Measurements from ENCODE around the gene DGKE. TPM values are rescaled to one million over a fixed set of nuclear protein-coding genes. Genes with fewer than 3 reads are reported as not detected.

DGKE gene
- total RNA-seq, 2 donors from 2014 or later: 29.8 to 30.0 TPM

- Mint-ChIP-seq H3K9me3 (no peaks in the 10 kb centered on the region), H3K27ac (peak overlapping the region; percentile 95 to 99), H3K36me3 (peaks cover 38 to 71% of the 10 kb centered on the region in 2 donors)
- no peak for DNase-seq (ENCODE audit: low spot score in 2 of 2)
- ATAC-seq: no peak
Measured at GRCh38 chr17:56912105-56912999, 78.4 kb downstream of the DGKE start.

DNA sequence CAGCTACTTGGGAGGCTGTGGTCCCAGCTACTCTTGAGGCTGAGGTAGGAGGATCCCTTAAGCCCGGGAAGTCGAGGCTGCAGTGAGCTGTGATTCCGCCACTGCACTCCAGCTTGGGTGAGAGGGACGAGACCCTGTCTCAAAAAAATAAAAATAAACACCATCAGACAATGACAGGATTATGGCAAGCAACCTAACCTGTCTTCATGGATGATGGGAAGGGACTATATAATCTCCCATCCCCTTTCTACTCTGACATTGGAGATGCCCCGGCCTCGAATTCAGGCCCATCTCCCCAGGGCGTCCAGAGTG lies 79.0 kb downstream of the DGKE start:
- ATAC-seq: no peak
- Mint-ChIP-seq H3K9me3 (peaks cover 3 to 5% of the 10 kb centered on the region in 2 donors), H3K36me3 (peaks cover 38 to 72% of the 10 kb centered on the region in 2 donors), H3K27ac (peak overlapping the region; percentile 95 to 99)
- no peak for DNase-seq (ENCODE audit: low spot score in 2 of 2)

GRCh38 chr17:56913353-56913866 lies 79.5 kb downstream of the DGKE start:
- peak overlapping the region; percentile 95 to 99 for H3K27ac Mint-ChIP-seq
- H3K9me3 Mint-ChIP-seq: peaks cover 3 to 7% of the 10 kb centered on the region in 2 donors
- ATAC-seq: peak; percentile 38 to 39
- peaks cover 35 to 71% of the 10 kb centered on the region in 2 donors for H3K36me3 Mint-ChIP-seq
- DNase-seq (ENCODE audit: low spot score in 2 of 2): no peak

DNA sequence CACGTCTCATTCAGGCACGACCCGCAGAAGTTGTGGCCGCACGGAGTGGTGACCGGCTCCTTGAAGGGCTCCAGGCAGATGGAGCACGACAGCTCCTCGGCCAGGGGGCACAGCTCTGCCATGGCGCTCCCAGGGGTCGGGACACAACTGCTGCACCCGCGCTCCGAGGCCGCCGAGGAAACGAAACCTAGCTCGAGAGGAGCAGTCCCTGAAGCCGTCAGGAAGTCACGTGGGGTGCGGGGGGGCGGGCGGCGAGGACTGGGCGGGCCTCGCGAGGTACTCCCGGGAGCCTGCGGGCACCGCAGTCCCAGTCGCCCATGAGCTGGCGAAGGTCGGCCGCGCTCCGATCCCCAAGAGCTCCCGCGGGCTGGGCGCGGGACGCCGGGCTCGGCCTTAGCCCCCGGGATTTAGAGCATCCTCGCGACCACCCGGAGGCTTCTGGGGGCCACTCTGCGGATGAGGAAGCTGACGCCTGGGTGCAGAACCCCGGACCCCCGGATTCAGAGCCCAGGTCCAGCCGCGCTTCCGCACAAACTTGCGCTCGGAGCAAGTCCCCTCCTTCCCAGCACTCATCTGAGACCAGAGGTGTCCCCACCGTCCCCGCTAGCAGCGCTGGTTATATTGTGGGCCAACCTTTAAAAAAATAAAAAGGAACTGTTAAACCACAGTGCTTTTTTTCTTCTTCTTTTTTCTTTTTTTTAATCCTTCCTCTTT lies 80.1 kb downstream of the DGKE start, which contains the start of gene TRIM25:
Gene TRIM25 (minus strand): TSS at position 183 of the 714 bp plus-strand sequence. CDS start 61 bp downstream, at position 122.
- H3K27ac Mint-ChIP-seq: peak within 1 kb of the TSS; percentile 99 to 100
- peaks cover 31 to 71% of the 10 kb centered on the region in 2 donors for H3K36me3 Mint-ChIP-seq
- DNase-seq (ENCODE audit: low spot score in 2 of 2): peak; percentile 79 to 87
- peaks cover 6 to 7% of the 10 kb centered on the region in 2 donors for H3K9me3 Mint-ChIP-seq
- peak; percentile 72 to 79 for ATAC-seq

- DNase-seq (ENCODE audit: low spot score in 2 of 2): no peak
Measured at GRCh38 chr17:56914581-56915273, 80.8 kb downstream of the DGKE start.

DNA sequence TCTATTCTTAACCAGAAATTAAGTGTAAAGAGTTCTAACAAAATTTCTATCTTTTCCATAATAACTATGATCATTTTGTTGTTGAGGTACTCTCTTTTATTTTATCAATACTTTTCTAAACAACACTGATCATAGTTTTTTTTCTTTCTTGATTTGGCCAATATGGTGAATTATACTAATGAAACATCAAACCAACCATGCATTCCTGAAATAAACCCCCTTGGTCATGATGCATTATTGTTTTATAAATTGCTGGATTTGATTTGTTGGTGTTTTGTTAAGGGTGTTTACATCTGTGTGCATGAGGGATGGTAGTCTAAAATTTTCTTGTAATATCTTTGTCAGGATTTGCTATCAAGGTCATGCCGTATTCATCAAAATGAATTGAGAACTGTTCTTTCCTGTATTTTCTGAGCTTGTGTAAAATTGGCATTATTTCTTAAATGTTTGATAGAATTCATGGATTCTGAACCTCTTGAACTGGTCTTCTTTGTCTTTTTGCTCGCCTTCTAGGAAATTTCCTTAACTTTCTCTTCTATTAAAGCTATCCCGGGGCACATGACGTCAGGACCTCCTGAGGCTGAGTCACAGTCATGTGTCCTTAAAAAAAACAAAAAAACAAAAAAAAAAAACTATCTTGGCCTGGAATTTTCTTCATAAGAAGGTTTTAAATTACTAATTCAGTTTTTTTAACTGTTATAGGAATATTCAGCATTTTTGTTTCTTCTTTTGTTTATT lies 83.8 kb downstream of the DGKE start:
- no peak for ATAC-seq
- no peak for DNase-seq (ENCODE audit: low spot score in 2 of 2)
- peaks cover 24 to 50% of the 10 kb centered on the region in 2 donors for H3K36me3 Mint-ChIP-seq
- peaks cover 6 to 13% of the 10 kb centered on the region in 2 donors for H3K9me3 Mint-ChIP-seq
- peak overlapping the region in 1 of 2 donors; percentile 99 for H3K27ac Mint-ChIP-seq

More at GRCh38 chr17:56914581-56915273, 80.8 kb downstream of the DGKE start:
- Mint-ChIP-seq H3K9me3 (peaks cover 6 to 10% of the 10 kb centered on the region in 2 donors), H3K27ac (peak overlapping the region; percentile 99 to 100), H3K36me3 (peaks cover 31 to 77% of the 10 kb centered on the region in 2 donors)
- ATAC-seq: no peak

DNA sequence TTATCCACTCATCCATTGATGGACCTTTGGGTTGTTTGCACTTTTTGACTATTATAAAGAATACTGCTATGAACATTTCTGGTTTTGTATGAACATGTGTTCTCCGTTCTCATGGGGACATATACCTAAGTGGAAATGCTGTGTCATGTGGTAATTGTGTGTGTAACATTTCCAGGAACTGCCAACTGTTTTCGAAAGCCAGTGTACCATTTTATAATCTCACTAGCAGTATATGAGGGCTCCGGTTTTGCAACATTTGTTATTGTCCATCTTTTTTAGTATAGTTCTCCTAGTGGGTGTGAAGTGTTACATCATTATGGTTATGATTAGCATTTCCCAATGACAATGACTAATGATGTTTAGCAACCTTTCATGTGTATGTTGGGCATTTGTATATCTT lies 85.0 kb downstream of the DGKE start:
- H3K9me3 Mint-ChIP-seq: peaks cover 6 to 13% of the 10 kb centered on the region in 2 donors
- peak in 1 of 2 donors; percentile 29 for ATAC-seq
- H3K27ac Mint-ChIP-seq: peak overlapping the region; percentile 7 to 68
- DNase-seq (ENCODE audit: low spot score in 2 of 2): no peak
- H3K36me3 Mint-ChIP-seq: peaks cover 13 to 40% of the 10 kb centered on the region in 2 donors

Other genes with a start within 250 kb of the DGKE start
- 10 to 100 TPM in 1 of 2 donors, under 1 TPM in 1; 0.16 to 15.7 TPM for gene NOG, start 240.5 kb upstream of the DGKE start, total RNA-seq
- 1 to 10 TPM; 2.5 to 3.5 TPM for gene C17orf67, start 231 bp upstream of the DGKE start, total RNA-seq
- 100 to 1,000 TPM; 139 to 215 TPM for gene TRIM25, start 79.9 kb downstream of the DGKE start, total RNA-seq
- gene COIL, start 126.9 kb downstream of the DGKE start, total RNA-seq: 10 to 100 TPM; 22.6 to 26.1 TPM
- gene SCPEP1, start 144.0 kb downstream of the DGKE start, total RNA-seq: 10 to 100 TPM; 17.6 to 33.2 TPM